Breast epithelium (tissue), 4 donors: ENCODE data around the gene TYSND1. TPM values are rescaled to one million over a fixed set of nuclear protein-coding genes. Genes with fewer than 3 reads are reported as not detected.

Experiments used
- DNase-seq, 2 donors: peaks; one replicate each; pipeline ENCODE4 v3.0.0-alpha.2; 2019; ENCODE audit warnings: low spot score in 2 of 2
- H3K27ac ChIP-seq, 2 donors: fragments of 200-600 bp; sonication (generic) in 1 of 2; one replicate each; pipeline ENCODE4 v1.5.1; 2016 to 2019; ENCODE audit warnings: mild to moderate bottlenecking in 1 of 2
- H3K27me3 ChIP-seq, 2 donors: fragments of 200-600 bp; sonication (generic) in 1 of 2; one replicate each; pipeline versions ENCODE4 v1.5.1 to v1.6.0; 2017 to 2019; ENCODE audit warnings: control low read depth in 1 of 2, mild to moderate bottlenecking in 1 of 2
- H3K36me3 ChIP-seq: fragments of 200-600 bp; one replicate; pipeline ENCODE4 v1.5.1; 2019
- H3K4me1 ChIP-seq, 2 donors: fragments of 200-600 bp; sonication (generic); one replicate each; pipeline ENCODE4 v1.5.1; 2016 to 2019; ENCODE audit warnings: control low read depth in 1 of 2
- H3K4me3 ChIP-seq, 3 donors: fragments of 200-600 bp; sonication (generic); 1 replicate in 2 of 3; 2 replicates in 1 of 3; pipeline ENCODE4 v1.5.1; 2016 to 2019; ENCODE audit warnings: mild to moderate bottlenecking in 3 of 3, moderate library complexity in 2 of 3
- H3K9me3 ChIP-seq, 2 donors: fragments of 200-600 bp; sonication (generic) in 1 of 2; one replicate each; pipeline ENCODE4 v1.5.1; 2016 to 2019; ENCODE audit warnings: control low read depth in 1 of 2
- POLR2A ChIP-seq: fragments of 450-650 bp; IDR thresholded peaks from one replicate; pipeline ENCODE4 v1.6.1; 2016; ENCODE audit warnings: antibody characterized with exemption, mild to moderate bottlenecking, moderate library complexity
- POLR2AphosphoS5 ChIP-seq, 3 donors: sonication (generic); formaldehyde crosslinking; IDR thresholded peaks; one replicate each; pipeline ENCODE4 v1.6.1; 2017; ENCODE audit warnings: antibody characterized with exemption in 3 of 3
- intact Hi-C: fragments of 100-400 bp; cut with DNase I; formaldehyde crosslinking; loops from one replicate; pipeline ENCODE4 v1.15.1; 2023; ENCODE audit warnings: low total_unique reads
- total RNA-seq, 3 donors: library from RNA; depleted of rRNA; stranded (reverse); fragments of >200 nt; gene quantifications; one replicate each; pipeline ENCODE4 v1.1.0, GENCODE V29; 2016
- TF ChIP-seq, protein P1 (sequence below), 3 donors: fragments of 450-650 bp; IDR thresholded peaks; one replicate each; pipeline ENCODE4 v1.5.1; 2016 to 2017; ENCODE audit warnings: antibody characterized with exemption in 3 of 3, mild to moderate bottlenecking in 3 of 3, moderate library complexity in 3 of 3

The TYSND1 gene
- total RNA-seq, 3 donors from 2014 or later = 12.5 to 19.9 (median 19.7) TPM

DNA sequence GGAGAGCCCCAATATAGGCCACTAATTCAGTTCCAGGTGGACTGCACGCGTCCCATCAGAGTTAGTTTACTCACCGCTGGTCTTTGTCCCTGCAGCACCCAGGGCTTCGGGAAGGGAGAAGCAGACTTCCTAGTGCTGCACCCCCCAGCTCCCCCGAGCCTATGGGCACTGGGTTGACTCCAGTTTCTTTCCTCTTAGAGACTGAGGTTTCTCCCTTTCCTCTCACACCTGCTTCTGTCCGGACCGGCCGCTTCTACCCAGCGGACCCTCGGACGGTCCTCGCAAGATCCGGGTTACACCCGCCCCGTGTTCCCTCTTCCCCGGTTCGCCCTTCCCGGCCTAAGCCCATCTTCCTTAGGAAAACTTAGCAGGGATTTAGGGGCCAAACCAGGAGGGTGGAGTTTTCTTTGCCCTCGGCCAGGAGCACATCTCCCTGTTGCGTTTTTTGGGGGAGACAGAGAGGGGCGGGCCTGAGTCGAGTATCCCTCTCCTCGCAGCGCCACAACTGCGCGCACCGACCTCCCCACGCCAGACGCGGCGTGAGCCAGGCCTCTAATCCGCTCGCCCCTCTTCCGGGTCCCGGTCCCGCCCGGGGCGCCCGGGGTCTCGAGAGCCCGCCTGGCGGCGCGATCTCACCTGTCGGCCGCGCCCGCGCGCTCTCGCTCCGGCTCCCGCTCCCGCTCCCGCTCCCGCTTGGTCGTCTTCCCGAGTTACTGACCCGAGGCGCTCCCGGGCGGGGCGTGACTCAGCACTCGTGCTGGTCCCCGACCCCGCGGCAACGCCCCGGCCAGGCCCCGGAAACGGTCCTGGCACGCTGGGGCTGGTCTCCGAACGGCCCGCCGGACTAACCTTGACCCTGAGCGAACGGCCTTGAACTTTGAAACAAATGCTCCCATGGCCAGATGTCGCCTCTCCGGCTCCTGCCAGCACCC, 14.1 kb downstream of the TYSND1 start, which contains the start of gene AIFM2:
TSS of gene AIFM2 (minus strand) at position 728 of the 932 bp plus-strand sequence. CDS start 8,741 bp downstream, outside the sequence.
- no peaks in the 10 kb centered on the region for H3K27me3 ChIP-seq
- H3K9me3 ChIP-seq = no peaks in the 10 kb centered on the region
- H3K36me3 ChIP-seq = no peaks in the 10 kb centered on the region
- TF ChIP-seq POLR2AphosphoS5 (IDR thresholded peaks at IDR 0.05) (peak in 1 of 3 donors; percentile 35), POLR2A (no peak)
- no peaks in the 10 kb centered on the region for H3K4me1 ChIP-seq
- H3K27ac ChIP-seq = peak within 1 kb of the TSS; percentile 82 to 88
- peak within 1 kb of the TSS; percentile 61 to 88 (median 87) for H3K4me3 ChIP-seq
- peak; percentile 60 to 81 for DNase-seq
- intact Hi-C loops = no loop called here

DNA sequence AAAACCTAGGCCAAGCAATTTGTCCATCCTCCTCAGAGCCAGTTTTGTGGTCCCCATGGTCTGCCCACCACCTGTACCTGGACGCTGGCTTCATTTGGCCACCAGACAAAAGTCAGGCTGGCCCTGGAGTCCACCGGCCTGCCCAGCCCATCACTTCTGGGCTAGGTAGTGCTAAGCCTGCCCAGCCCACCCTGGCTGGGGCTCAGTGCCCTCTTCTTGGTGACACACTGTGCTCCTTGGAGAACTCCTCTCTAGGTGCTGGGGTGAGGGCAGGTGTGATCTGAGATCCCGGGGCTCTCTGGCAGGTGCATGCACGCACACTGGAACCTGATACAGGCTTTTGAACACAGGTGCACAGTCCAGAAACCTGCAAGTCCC, 15.0 kb downstream of the TYSND1 start:
- intact Hi-C loops = no loop called here
- Histone ChIP-seq H3K4me3 (peak overlapping the region; percentile 61 to 88 (median 87)), H3K9me3 (no peaks in the 10 kb centered on the region), H3K27me3 (no peaks in the 10 kb centered on the region), H3K4me1 (no peaks in the 10 kb centered on the region), H3K27ac (peak overlapping the region; percentile 82 to 88), H3K36me3 (no peaks in the 10 kb centered on the region)
- TF ChIP-seq, protein P1, sequence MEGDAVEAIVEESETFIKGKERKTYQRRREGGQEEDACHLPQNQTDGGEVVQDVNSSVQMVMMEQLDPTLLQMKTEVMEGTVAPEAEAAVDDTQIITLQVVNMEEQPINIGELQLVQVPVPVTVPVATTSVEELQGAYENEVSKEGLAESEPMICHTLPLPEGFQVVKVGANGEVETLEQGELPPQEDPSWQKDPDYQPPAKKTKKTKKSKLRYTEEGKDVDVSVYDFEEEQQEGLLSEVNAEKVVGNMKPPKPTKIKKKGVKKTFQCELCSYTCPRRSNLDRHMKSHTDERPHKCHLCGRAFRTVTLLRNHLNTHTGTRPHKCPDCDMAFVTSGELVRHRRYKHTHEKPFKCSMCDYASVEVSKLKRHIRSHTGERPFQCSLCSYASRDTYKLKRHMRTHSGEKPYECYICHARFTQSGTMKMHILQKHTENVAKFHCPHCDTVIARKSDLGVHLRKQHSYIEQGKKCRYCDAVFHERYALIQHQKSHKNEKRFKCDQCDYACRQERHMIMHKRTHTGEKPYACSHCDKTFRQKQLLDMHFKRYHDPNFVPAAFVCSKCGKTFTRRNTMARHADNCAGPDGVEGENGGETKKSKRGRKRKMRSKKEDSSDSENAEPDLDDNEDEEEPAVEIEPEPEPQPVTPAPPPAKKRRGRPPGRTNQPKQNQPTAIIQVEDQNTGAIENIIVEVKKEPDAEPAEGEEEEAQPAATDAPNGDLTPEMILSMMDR (IDR thresholded peaks at IDR 0.05) = no peak
- TF ChIP-seq POLR2AphosphoS5 (IDR thresholded peaks at IDR 0.05) = no peak
- no peak for TF ChIP-seq POLR2A
- no peak for DNase-seq

DNA sequence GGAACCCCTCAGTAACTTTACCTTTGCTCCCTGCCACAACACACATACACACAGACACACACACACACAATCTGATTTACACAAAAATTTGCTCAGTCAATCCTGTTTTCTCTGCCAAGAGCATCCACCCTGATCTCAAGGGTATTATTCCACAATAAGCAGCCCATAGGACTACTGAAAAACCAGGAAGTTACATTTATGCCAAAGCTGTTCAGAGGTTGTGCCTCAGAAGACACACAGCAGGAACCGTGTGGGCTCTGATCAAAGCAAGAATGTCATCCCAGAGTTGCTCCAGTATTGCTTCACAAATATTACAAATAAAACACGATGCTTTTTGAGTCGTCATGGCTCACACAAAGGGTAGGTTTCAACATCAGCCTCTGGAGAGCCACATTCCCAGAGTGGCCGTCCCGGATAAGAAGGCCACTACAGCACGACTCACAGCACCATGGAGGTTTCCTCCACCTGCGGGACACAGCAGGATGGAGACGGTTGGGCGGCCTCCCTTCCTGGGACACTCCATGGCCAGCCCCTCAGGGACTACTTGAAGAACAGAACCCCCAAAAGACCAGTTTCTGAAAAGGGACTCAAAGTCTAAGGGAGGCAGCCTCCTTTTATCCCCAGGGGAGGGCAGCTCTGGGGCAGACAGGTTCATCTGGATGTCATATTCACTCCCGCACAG, 15.5 kb downstream of the TYSND1 start:
- no peaks in the 10 kb centered on the region for H3K27me3 ChIP-seq
- no peaks in the 10 kb centered on the region for H3K36me3 ChIP-seq
- DNase-seq = peak in 1 of 2 donors; percentile 48
- H3K4me3 ChIP-seq = peak overlapping the region; percentile 61 to 88 (median 87)
- peak overlapping the region; percentile 82 to 88 for H3K27ac ChIP-seq
- H3K9me3 ChIP-seq = no peaks in the 10 kb centered on the region
- no peak for TF ChIP-seq POLR2A
- TF ChIP-seq, protein P1 (IDR thresholded peaks at IDR 0.05) = no peak
- TF ChIP-seq POLR2AphosphoS5 (IDR thresholded peaks at IDR 0.05) = peak; percentile 35 to 83 (median 54)
- no peaks in the 10 kb centered on the region for H3K4me1 ChIP-seq
- intact Hi-C loops = no loop called here

DNA sequence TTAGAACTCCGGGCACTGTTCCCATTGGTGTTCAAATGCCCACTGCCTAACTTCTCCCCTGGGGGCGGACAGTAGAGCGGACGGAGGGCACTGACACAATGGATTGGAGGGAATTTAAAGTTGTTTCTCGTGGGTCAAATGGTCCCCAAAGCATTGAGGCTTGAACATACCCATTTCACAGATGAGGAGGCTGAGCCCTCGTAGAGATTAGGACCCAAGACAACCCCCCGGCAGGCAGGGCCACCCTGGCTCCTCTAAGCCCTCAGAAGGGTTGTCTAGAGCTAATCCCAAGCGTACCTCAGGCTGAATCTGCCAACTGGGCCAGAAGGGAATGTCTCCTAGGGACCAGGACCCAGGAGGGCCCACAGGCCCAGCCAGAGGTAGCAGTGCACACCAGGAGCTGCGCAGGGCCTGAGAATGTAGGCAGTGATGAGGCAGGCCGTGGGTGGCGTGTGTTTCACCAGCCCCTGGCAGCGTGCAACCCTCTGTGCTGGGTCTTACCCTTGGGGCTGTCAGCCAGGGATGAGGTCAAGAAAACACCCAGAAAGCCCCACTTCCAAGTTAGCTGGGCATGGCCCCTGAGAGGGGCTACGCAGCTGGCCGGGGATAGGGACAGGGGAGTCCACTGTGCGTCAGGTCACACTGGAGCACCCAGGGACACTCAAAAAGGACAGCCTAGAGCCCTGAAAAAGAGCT, 19.7 kb downstream of the TYSND1 start:
- Histone ChIP-seq H3K36me3 (no peaks in the 10 kb centered on the region), H3K4me3 (no peak overlapping the region), H3K9me3 (no peaks in the 10 kb centered on the region), H3K27me3 (no peaks in the 10 kb centered on the region), H3K27ac (no peak overlapping the region), H3K4me1 (no peaks in the 10 kb centered on the region)
- TF ChIP-seq POLR2A (no peak), POLR2AphosphoS5 (IDR thresholded peaks at IDR 0.05) (no peak)
- TF ChIP-seq, protein P1 (IDR thresholded peaks at IDR 0.05) = no peak
- DNase-seq = no peak
- intact Hi-C loops = no loop called here

DNA sequence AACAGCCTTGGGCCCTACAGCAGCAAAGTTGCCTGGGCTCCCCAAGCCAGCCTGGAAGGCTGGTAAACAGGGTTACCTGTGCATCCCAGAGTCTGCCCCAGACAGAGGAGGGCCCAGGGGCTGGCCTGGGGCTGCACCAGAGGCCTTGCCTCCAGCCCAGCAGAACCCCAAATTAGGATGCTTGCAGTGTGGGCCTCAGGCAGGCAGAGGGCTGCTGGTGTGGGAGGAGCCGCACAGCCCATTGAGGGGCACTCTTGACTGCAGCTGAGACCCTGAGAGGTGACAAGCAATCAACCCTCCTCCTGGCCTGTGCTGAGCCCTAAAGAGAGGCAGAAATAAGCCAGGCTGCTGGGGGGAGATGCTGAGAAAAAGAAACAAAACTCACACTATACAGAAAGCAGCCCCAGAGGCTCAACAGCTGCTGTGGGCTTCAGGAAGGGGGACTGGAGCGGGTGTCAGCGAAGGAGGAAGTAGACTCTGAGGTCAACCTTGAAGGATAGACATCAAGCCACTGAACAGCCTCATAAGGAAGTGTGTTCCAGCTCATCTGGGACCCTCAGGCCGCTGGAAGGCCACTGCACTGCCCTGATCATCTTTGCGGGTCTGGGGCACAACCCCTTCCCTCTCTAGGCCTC, 20.5 kb downstream of the TYSND1 start:
- no peak for TF ChIP-seq POLR2A
- Histone ChIP-seq H3K9me3 (no peaks in the 10 kb centered on the region), H3K27me3 (no peaks in the 10 kb centered on the region), H3K27ac (no peak overlapping the region), H3K4me1 (no peaks in the 10 kb centered on the region), H3K4me3 (no peak overlapping the region), H3K36me3 (no peaks in the 10 kb centered on the region)
- intact Hi-C loops = no loop called here
- no peak for DNase-seq
